Stimulated activated CD4-positive, alpha-beta T cell treated with anti-CD3 and anti-CD28 coated beads, Interleukin-1b, Interleukin-23, amount 100 ng/mL, for 48 hours (primary cell): ENCODE data around the gene C1orf35.

Experiments used
- DNase-seq: peaks from one replicate; pipeline ENCODE4 v3.0.0-alpha.2; 2020

The C1orf35 gene

GRCh38 chr1:228062085-228062791 lies 40.9 kb downstream of the C1orf35 start:
- no peak for DNase-seq

- DNase-seq = no peak
These were observed 41.6 kb downstream of the C1orf35 start for GRCh38 chr1:228061411-228062084.

DNA sequence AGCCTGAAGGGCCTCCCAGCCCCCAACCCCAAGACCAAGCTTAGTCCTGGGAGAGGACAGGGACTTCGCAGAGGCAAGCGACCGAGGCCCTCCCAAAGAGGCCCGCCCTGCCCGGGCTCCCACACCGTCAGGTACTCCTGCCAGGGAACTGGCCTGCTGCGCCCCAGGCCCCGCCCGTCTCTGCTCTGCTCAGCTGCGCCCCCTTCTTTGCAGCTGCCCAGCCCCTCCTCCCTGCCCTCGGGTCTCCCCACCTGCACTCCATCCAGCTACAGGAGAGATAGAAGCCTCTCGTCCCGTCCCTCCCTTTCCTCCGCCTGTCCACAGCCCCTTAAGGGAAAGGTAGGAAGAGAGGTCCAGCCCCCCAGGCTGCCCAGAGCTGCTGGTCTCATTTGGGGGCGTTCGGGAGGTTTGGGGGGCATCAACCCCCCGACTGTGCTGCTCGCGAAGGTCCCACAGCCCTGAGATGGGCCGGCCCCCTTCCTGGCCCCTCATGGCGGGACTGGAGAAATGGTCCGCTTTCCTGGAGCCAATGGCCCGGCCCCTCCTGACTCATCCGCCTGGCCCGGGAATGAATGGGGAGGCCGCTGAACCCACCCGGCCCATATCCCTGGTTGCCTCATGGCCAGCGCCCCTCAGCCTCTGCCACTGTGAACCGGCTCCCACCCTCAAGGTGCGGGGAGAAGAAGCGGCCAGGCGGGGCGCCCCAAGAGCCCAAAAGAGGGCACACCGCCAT lies 42.5 kb downstream of the C1orf35 start:
- no peak for DNase-seq

DNA sequence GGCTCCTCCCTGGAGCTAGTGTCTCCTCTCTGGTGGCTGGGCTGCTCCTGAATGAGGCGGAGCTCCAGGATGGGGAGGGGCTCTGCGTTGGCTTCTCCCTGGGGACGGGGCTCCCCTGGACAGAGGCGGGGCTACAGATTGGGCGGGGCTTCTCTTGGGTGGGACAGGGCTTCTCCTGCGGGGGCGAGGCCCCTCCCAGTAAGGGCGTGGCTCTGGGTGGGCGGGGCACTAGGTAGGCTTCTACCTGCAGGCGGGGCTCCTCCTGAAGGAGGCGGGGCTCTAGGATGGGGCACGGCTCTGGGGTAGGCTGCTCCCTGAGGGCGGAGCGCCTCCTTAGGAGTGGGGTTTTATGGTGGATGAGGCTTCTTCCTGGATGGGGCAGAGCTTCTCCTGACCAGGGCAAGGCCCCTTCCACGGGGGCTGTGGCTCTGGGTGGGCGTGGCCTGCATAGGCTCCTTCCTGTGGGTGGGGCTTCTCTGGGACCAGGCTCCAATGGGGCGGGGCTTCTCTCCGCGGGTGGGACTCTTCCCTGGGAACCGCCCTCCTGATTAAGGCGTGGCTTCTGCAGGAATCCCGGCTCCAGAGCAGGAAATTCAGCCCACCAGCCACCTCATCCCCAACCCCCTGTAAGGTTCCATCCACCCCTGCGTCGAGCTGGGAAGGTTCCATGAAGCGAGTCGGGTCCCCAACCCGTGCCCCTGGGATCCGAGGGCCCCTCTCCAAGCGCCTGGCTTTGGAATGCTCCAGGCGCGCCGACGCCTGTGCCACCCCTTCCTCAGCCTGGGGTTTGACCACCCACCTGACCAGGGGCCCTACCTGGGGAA lies 43.3 kb downstream of the C1orf35 start:
- DNase-seq = peak; percentile 90

- DNase-seq = peak; percentile 38
These were observed 44.0 kb downstream of the C1orf35 start for GRCh38 chr1:228058949-228059633.

GRCh38 chr1:228058172-228058948 lies 44.8 kb downstream of the C1orf35 start:
- DNase-seq = no peak
